Neural cell (in vitro differentiated cells): Measurements from ENCODE around the gene MAP2K7. TPM values are rescaled to one million over a fixed set of nuclear protein-coding genes. Genes with fewer than 3 reads are reported as not detected.
"Not testable (repeated sequence)": the region's sequence is repeated elsewhere in the genome, so short reads cannot be mapped to it uniquely, and the experiment has no call there.

ENCODE experiments used
- H2AFZ ChIP-seq: fragments of 200-600, 300-800 bp; sonication (generic), shearing (Covaris generic); 2 replicates; pipeline ENCODE4 v1.6.0; 2014; ENCODE audit warnings: low read depth, mild to moderate bottlenecking, antibody characterized with exemption, low read length, moderate library complexity
- H3F3A ChIP-seq: fragments of 200-600 bp; shearing (Covaris generic); 2 replicates; pipeline ENCODE4 v1.6.1; 2016; ENCODE audit warnings: mild to moderate bottlenecking, moderate library complexity, mixed read lengths, antibody characterized with exemption, low read length; ENCODE audit not compliant: insufficient read depth, poor library complexity, severe bottlenecking
- H3K27ac ChIP-seq: fragments of 200-600, 300-800 bp; sonication (generic), shearing (Covaris generic); 2 replicates; pipeline ENCODE4 v1.5.1; 2014; ENCODE audit warnings: mild to moderate bottlenecking, low read length, moderate library complexity
- H3K27me3 ChIP-seq: fragments of 300-800, 200-600 bp; sonication (generic), shearing (Covaris generic); 2 replicates; pipeline ENCODE4 v1.6.0; 2014; ENCODE audit warnings: mild to moderate bottlenecking, low read depth, low read length, moderate library complexity; ENCODE audit not compliant: insufficient read depth
- H3K36me3 ChIP-seq: fragments of 300-800, 200-600 bp; sonication (generic), shearing (Covaris generic); 2 replicates; pipeline ENCODE4 v1.5.1; 2014; ENCODE audit warnings: mild to moderate bottlenecking, antibody characterized with exemption, low read length, moderate library complexity; ENCODE audit not compliant: insufficient read depth
- H3K4me2 ChIP-seq: fragments of 300-800, 200-600 bp; sonication (generic), shearing (Covaris generic); 2 replicates; pipeline ENCODE4 v1.6.0; 2014; ENCODE audit warnings: mild to moderate bottlenecking, low read length
- H3K4me3 ChIP-seq: fragments of 300-800, 200-600 bp; sonication (generic), shearing (Covaris generic); 2 replicates; pipeline ENCODE4 v1.5.1; 2014; ENCODE audit warnings: mild to moderate bottlenecking, low read length, moderate library complexity
- H3K79me2 ChIP-seq: fragments of 200-600 bp; shearing (Covaris generic); replicated peaks from 2 replicates; pipeline ENCODE4 v1.6.0; 2014; ENCODE audit warnings: mild to moderate bottlenecking, low read length, moderate library complexity; ENCODE audit not compliant: insufficient read depth
- H3K9ac ChIP-seq: fragments of 300-800, 200-600 bp; sonication (generic), shearing (Covaris generic); 2 replicates; pipeline ENCODE4 v1.6.1; 2016; ENCODE audit warnings: mild to moderate bottlenecking, low read length, mixed read lengths
- H3K9me2 ChIP-seq: fragments of 200-600 bp; shearing (Covaris generic); 2 replicates; pipeline ENCODE4 v1.6.1; 2016; ENCODE audit warnings: mild to moderate bottlenecking, low read length, mixed read lengths; ENCODE audit not compliant: insufficient read depth
- H3K9me3 ChIP-seq: fragments of 200-600, 300-800 bp; sonication (generic), shearing (Covaris generic); 2 replicates; pipeline ENCODE4 v1.6.1; 2016; ENCODE audit warnings: mild to moderate bottlenecking, mixed run types, low read length, moderate library complexity, mixed read lengths
- H4K20me1 ChIP-seq: fragments of 200-600 bp; shearing (Covaris generic); 2 replicates; pipeline ENCODE4 v1.6.1; 2016; ENCODE audit warnings: mild to moderate bottlenecking, mixed run types; ENCODE audit not compliant: insufficient read depth
- CTCF ChIP-seq: fragments of 450-650 bp; IDR thresholded peaks from 2 replicates; pipeline ENCODE4 v1.5.1; 2014; ENCODE audit warnings: antibody characterized with exemption, mild to moderate bottlenecking, moderate library complexity; ENCODE audit not compliant: poor library complexity, severe bottlenecking
- EP300 ChIP-seq: fragments of 450-650 bp; conservative IDR thresholded peaks from 2 replicates; pipeline ENCODE4 v1.6.1; 2014; ENCODE audit warnings: antibody characterized with exemption, mild to moderate bottlenecking, moderate library complexity; ENCODE audit not compliant: poor library complexity, severe bottlenecking
- EZH2 ChIP-seq: fragments of 200-600, 300-800 bp; shearing (Covaris generic), sonication (generic); IDR thresholded peaks from 2 replicates; pipeline ENCODE4 v1.6.1; 2014; ENCODE audit warnings: antibody characterized with exemption, low read length, borderline replicate concordance, mild to moderate bottlenecking; ENCODE audit not compliant: insufficient read depth, poor library complexity, severe bottlenecking
- MXI1 ChIP-seq: fragments of 450-650 bp; conservative IDR thresholded peaks from 2 replicates; pipeline ENCODE4 v1.6.1; 2014; ENCODE audit warnings: antibody characterized with exemption, mild to moderate bottlenecking; ENCODE audit not compliant: poor library complexity, severe bottlenecking
- POLR2AphosphoS5 ChIP-seq: IDR thresholded peaks from 2 replicates; pipeline ENCODE4 v1.6.1; 2012
- RAD21 ChIP-seq: fragments of 450-650 bp; conservative IDR thresholded peaks from 2 replicates; pipeline ENCODE4 v1.6.1; 2014; ENCODE audit warnings: antibody characterized with exemption, mild to moderate bottlenecking, moderate library complexity
- REST ChIP-seq: IDR thresholded peaks from 2 replicates; pipeline ENCODE4 v1.6.1; 2012; ENCODE audit warnings: borderline replicate concordance
- SMC3 ChIP-seq: fragments of 450-650 bp; conservative IDR thresholded peaks from 2 replicates; pipeline ENCODE4 v1.6.1; 2014; ENCODE audit warnings: antibody characterized with exemption, mild to moderate bottlenecking, moderate library complexity; ENCODE audit not compliant: poor library complexity
- TAF1 ChIP-seq: IDR thresholded peaks from 2 replicates; pipeline ENCODE4 v1.6.1; 2012; ENCODE audit warnings: low read depth
- polyA plus RNA-seq: library from polyadenylated mRNA; depleted of rRNA; stranded (reverse); fragments of >200 nt; gene quantifications from 2 replicates; pipeline ENCODE4 v1.2.3, GENCODE V29; 2014

MAP2K7 gene
- polyA plus RNA-seq, 1 donor from 2014 or later = 9.2 TPM

DNA sequence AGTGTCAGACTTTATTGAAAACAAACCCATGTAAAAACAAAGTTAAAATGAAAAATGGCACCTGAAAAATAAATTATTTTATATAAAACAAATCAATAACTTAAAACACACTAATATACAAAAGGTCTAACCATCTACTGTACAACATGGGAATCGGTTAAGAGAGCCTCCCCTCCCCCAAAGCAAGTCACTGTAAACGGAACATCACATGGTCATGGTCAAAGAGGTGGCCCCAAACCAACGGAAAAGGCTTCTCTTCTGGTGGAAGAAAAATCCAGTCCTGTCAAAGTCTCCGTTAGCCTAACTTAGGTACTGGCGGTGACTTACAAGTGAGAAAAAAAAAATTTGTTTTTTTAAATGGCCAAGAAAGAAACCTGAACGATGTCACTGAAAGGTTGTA, 55.5 kb downstream of the MAP2K7 start:
- Histone ChIP-seq H3K4me3 (no peak overlapping the region), H3F3A (no peaks in the 10 kb centered on the region), H3K36me3 (no peaks in the 10 kb centered on the region), H3K4me2 (no peak overlapping the region), H3K79me2 (no peaks in the 10 kb centered on the region), H3K9me3 (no peaks in the 10 kb centered on the region), H4K20me1 (no peaks in the 10 kb centered on the region), H2AFZ (no peak overlapping the region), H3K9me2 (no peaks in the 10 kb centered on the region), H3K27me3 (no peaks in the 10 kb centered on the region), H3K27ac (no peak overlapping the region), H3K9ac (no peak overlapping the region)
- TF ChIP-seq SMC3 = no peak
- TF ChIP-seq MXI1 = no peak
- TF ChIP-seq EP300 = no peak
- TF ChIP-seq CTCF = no peak
- TF ChIP-seq EZH2 = no peak
- TF ChIP-seq REST = no peak
- TF ChIP-seq POLR2AphosphoS5 = no peak
- no peak for TF ChIP-seq TAF1
- no peak for TF ChIP-seq RAD21

- H3K9ac ChIP-seq, H3K9me2 ChIP-seq, H3K9me3 ChIP-seq, H3K79me2 ChIP-seq, H2AFZ ChIP-seq, H3F3A ChIP-seq, H4K20me1 ChIP-seq, H3K36me3 ChIP-seq, H3K4me3 ChIP-seq, H3K27ac ChIP-seq, H3K27me3 ChIP-seq, H3K4me2 ChIP-seq: not testable (repeated sequence)
These were observed 57.4 kb downstream of the MAP2K7 start for GRCh38 chr19:7961082-7961481.

DNA sequence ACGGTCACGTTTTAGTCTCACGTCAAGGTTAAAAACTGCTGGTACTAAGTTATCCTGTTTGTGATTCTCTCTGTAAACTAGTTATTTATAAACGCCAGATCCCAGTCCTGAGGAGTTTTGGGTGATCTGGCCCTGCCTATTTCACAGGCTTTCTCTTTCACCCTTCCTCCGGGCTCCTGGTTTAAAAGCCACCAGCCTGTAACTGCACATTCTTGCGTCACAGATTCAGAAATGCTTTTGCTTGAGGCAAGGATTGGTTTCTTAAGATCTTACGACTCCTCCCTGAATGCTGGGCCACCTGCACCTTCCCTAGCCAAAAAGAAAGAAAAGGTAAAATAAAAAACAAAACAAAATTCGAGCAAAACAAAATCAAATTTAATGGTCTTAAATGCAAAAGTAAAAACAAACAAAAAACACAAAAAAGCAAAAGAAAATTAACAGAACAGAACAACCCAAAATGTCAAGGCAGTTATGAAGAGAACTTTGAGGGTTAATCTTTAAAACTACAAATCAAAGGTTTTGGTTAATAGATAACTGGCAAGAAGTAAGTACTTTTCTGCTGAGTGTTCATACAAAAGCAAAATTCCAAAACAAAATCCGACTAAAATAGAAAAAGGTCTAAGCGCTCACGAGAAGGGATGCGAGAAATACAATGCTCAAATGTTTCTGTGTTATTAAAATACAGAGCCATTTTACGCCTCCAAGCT, 58.4 kb downstream of the MAP2K7 start:
- Histone ChIP-seq H3K4me3 (no peak overlapping the region), H3K27ac (no peak overlapping the region), H3K36me3 (no peaks in the 10 kb centered on the region), H3K9me3 (no peaks in the 10 kb centered on the region), H3K9me2 (no peaks in the 10 kb centered on the region), H4K20me1 (no peaks in the 10 kb centered on the region), H2AFZ (no peak overlapping the region), H3K27me3 (no peaks in the 10 kb centered on the region), H3F3A (no peaks in the 10 kb centered on the region), H3K4me2 (no peak overlapping the region), H3K9ac (no peak overlapping the region), H3K79me2 (no peaks in the 10 kb centered on the region)
- no peak for TF ChIP-seq EZH2
- no peak for TF ChIP-seq CTCF
- no peak for TF ChIP-seq MXI1
- no peak for TF ChIP-seq TAF1
- no peak for TF ChIP-seq EP300
- no peak for TF ChIP-seq POLR2AphosphoS5
- TF ChIP-seq RAD21 = no peak
- TF ChIP-seq REST = no peak
- TF ChIP-seq SMC3 = no peak
